Left kidney (tissue), 8 donors: ENCODE data around the gene DYNLT2B. TPM values are rescaled to one million over a fixed set of nuclear protein-coding genes. Genes with fewer than 3 reads are reported as not detected.
"Not testable (repeated sequence)": the region's sequence is repeated elsewhere in the genome, so short reads cannot be mapped to it uniquely, and the experiment has no call there.

Experiments
- DNase-seq: peaks from one replicate; pipeline ENCODE4 v3.0.0-alpha.2; 2013
- long read RNA-seq, 8 donors: transcript quantifications; one replicate each; lab custom pipeline, GENCODE V29; 2026
- polyA plus RNA-seq: library from polyadenylated mRNA; unstranded; fragments of 120-200 nt; gene quantifications from one replicate; pipeline ENCODE4 v1.2.1, GENCODE V29; 2013; ENCODE audit not compliant: insufficient read length

Gene DYNLT2B
- 42.9 TPM for polyA plus RNA-seq
- long read RNA-seq, donor 1, transcript TCTEX1D2-201 (5 exons, 673 nt) = major isoform, 17 of 40 reads
- long read RNA-seq, donor 1, transcript TCTEX1D2-204 (2 exons, 457 nt) = minor isoform, 10 of 40 reads
- long read RNA-seq, donor 1, transcript TCTEX1D2-202 (5 exons, 603 nt) = minor isoform, 13 of 40 reads
- long read RNA-seq, donor 1, partial matches to known transcripts = 0 of 40 reads
- long read RNA-seq, donor 1, other reads (novel, unspliced or antisense) = 0 of 40 reads
- long read RNA-seq, donor 2, transcript TCTEX1D2-201 (5 exons, 673 nt) = major isoform, 16 of 34 reads
- long read RNA-seq, donor 2, transcript TCTEX1D2-202 (5 exons, 603 nt) = minor isoform, 9 of 34 reads
- long read RNA-seq, donor 2, partial matches to known transcripts = 5 of 34 reads
- long read RNA-seq, donor 2, other reads (novel, unspliced or antisense) = 0 of 34 reads
- long read RNA-seq, donor 3, transcript TCTEX1D2-201 (5 exons, 673 nt) = major isoform, 14 of 25 reads
- long read RNA-seq, donor 3, transcript TCTEX1D2-202 (5 exons, 603 nt) = minor isoform, 7 of 25 reads
- long read RNA-seq, donor 3, partial matches to known transcripts = 0 of 25 reads
- long read RNA-seq, donor 3, other reads (novel, unspliced or antisense) = 0 of 25 reads
- long read RNA-seq, donor 4, transcript TCTEX1D2-201 (5 exons, 673 nt) = major isoform, 5 of 9 reads
- long read RNA-seq, donor 4, partial matches to known transcripts = 0 of 9 reads
- long read RNA-seq, donor 4, other reads (novel, unspliced or antisense) = 0 of 9 reads
- long read RNA-seq, donor 5, transcript TCTEX1D2-202 (5 exons, 603 nt) = minor isoform, 19 of 70 reads
- long read RNA-seq, donor 5, transcript TCTEX1D2-201 (5 exons, 673 nt) = major isoform, 32 of 70 reads
- long read RNA-seq, donor 5, transcript TCTEX1D2-204 (2 exons, 457 nt) = minor isoform, 6 of 70 reads
- long read RNA-seq, donor 5, partial matches to known transcripts = 0 of 70 reads
- long read RNA-seq, donor 5, other reads (novel, unspliced or antisense) = 13 of 70 reads
- long read RNA-seq, donor 6, transcript TCTEX1D2-204 (2 exons, 457 nt) = minor isoform, 6 of 49 reads
- long read RNA-seq, donor 6, transcript TCTEX1D2-202 (5 exons, 603 nt) = minor isoform, 12 of 49 reads
- long read RNA-seq, donor 6, transcript TCTEX1D2-201 (5 exons, 673 nt) = major isoform, 25 of 49 reads
- long read RNA-seq, donor 6, partial matches to known transcripts = 0 of 49 reads
- long read RNA-seq, donor 6, other reads (novel, unspliced or antisense) = 6 of 49 reads
- long read RNA-seq, donor 7, transcript TCTEX1D2-202 (5 exons, 603 nt) = minor isoform, 20 of 57 reads
- long read RNA-seq, donor 7, transcript TCTEX1D2-204 (2 exons, 457 nt) = minor isoform, 5 of 57 reads
- long read RNA-seq, donor 7, transcript TCTEX1D2-201 (5 exons, 673 nt) = major isoform, 26 of 57 reads
- long read RNA-seq, donor 7, partial matches to known transcripts = 6 of 57 reads
- long read RNA-seq, donor 7, other reads (novel, unspliced or antisense) = 0 of 57 reads
- long read RNA-seq, donor 8, transcript TCTEX1D2-201 (5 exons, 673 nt) = major isoform, 14 of 20 reads
- long read RNA-seq, donor 8, partial matches to known transcripts = 0 of 20 reads
- long read RNA-seq, donor 8, other reads (novel, unspliced or antisense) = 0 of 20 reads

DNA sequence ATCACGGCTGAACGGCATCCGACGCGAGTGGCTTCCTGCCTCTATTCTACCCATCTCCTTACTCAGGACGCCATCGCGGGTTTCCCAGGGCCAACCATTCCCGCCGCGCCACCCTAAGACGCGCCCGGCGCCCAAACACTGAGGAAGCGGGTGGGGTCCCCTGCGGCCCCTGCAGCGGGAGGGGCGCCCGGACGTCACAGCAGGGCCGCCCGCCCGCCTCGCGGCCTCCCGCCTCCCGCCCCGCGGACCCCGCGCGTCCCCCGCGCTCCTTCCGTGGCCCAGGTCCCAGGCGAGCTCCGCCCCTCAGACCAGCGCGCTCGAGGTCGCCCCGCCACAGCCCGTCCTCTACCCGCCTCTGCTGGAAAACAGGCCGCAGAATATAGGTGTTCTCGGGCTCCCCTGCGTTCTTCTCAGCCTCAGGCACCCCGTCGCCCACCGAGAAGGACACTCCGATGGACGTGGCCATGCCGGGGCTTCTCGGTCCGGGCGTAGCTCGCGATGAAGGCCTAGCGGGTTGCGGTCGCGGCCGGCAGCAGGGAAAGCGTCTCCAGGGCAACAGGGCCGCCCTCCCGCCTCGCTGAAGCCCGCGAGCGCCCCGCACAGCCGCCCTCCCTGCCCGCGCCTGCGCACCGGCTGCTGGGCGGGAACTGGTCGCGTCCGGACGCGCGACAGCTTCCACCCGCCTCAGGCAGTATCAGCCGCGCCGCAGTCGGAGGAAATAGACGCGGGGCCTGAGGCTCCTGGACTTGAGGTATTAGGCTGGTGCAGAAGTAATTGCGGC is at the start of gene DYNLT2B:
Gene DYNLT2B, minus strand, starts transcription at position 554 of the 781 bp plus-strand sequence. Its CDS starts 88 bp downstream, at position 466.
- peak; percentile 88 for DNase-seq

DNA sequence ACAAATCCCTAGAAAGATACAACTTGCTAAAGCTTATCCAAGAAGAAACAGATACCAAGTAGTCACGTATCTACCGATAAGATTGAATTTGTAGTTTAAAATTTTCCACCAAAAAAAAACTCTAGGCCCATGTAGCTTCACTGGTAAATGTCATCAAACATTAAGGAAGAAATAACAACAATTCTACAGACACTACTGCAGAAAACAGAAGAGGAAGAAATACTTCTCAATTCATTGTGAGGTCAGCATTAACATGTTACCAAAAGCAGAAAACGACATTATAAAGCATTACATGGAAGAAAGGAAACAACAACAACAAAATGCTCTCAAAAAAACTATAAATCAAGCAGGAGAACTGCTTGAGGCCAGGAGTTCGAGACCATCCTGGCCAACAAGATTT is 47.7 kb upstream of the DYNLT2B start:
- DNase-seq = no peak

DNA sequence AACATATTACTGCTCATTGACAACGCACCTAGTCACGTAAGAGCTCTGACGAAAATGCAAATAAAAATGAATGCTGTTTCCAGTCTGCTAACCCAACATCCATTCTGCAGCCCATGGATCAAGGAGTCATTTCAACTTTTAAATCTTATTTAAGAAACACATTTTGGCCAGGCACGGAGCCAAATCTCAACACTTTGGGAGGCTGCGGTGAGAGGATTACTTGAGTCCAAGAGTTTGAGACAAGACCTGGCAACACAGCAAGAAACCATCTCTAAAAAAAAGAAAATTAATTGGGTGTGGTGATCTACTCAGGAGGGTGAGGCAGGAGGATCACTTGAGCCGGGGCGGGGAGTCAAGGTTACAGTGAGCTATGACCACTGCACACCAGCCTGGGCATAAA is 42.5 kb upstream of the DYNLT2B start:
- DNase-seq = no peak

DNA sequence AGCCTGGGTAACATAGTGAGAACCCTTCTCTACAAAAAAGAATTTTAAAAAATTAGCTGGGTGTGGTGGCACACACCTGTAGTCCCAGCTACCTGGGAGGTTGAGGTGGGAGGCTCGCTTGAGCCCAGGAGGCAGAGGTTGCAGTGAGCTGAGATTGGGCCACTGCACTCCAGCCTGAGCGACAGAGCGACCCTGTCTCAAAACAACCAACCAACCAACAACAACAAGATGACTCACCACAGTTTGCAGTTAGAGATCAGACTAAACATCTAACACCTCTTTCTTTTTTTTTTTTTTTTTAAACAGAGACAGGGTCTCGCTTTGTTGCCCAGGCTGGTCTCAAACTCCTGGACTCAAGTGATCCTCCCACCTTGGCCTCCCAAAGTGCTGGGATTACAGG is 40.5 kb upstream of the DYNLT2B start:
- DNase-seq = not testable (repeated sequence)

DNA sequence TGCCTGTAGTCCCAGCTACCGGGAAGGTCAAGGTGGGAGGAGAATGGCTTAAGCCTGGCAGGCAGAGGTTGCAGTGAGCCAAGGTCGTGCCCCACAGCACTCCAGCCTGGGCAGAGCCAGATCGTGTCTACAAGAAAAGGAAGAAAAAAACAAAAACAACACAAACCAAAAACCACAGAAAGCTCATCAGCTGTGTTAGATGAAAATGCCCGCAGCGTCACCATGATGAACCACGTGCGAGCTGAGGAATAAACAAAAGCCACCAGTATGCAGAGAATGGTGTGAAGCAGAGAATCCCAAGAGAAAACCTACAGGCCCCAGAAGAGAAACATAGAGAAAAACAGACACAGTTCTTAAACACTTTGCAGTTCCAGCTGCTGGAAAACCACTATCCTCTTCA is 39.9 kb upstream of the DYNLT2B start:
- DNase-seq = no peak

DNA sequence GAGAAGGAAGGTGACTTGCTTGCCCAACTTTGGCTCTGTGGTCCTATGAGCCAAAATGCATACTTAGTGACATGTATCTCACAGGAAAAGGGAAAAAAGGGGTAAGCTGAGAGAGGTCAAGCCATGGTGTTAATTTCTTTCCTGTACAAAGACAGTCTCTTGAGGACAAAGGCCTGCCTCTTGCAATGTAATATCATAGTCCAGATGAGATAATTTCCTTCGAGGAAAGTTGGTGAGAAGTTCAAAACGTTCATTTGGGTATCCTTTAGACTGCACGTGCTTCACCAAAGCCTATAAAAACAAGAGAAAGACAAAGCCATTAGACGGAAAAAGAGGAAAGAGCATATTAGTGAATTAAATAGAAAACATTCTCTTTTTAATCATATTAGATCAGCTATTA is 38.5 kb upstream of the DYNLT2B start:
- no peak for DNase-seq

DNA sequence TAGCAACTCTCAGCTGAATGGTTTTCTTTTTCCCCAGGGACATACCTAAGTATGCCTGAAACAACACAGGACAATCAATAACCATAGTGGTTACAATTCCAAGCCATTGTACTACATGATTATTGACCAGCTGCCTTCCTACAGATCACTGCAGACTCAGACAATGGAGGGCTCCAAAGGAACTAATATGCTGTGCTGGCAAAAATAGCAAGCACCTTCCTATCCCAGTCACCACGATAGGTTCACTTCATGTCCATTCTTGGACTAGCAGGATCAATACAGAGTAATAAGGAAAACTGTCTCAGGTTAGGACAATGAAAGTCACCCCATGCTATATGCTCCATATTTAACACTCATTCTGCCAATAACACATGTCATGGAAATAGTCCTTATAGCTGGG is 37.6 kb upstream of the DYNLT2B start:
- no peak for DNase-seq

DNA sequence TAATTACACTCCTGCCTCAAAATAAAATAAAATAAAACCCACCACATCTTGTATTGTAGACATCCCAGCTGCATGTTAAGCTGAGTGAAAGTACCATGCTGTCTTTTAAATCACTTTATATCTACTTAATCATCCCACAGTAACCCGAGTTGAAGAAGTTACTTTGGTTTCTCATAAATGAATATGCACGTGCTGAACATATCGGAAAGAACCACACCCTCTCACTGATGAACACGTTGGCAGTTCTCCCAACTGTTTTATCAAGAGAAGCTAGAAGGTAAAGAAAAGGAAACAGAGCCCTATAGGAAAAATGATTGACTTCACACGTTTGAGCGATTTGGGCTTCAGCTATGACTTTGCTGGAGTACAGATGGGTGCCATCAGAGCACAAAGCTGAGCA is 36.1 kb upstream of the DYNLT2B start:
- no peak for DNase-seq

DNA sequence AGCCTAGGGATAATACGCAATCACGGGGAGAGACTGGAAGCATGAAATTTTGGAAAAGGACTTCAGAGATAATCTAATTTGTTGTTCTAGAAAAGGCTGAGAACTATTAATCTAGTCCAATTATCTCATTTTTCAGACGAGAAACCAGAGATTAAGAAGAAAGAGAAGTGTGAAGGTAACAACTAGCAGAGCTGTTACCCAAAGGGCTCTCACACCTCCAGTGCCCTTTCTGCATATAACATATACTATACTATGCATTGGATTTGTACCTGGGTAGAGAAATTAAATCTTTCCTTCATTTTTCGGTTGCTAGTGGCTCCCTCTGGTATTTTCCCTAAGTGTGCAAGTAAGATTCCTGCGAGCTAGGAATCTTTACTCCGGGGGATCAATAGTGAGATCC is 33.5 kb upstream of the DYNLT2B start:
- DNase-seq = no peak

DNA sequence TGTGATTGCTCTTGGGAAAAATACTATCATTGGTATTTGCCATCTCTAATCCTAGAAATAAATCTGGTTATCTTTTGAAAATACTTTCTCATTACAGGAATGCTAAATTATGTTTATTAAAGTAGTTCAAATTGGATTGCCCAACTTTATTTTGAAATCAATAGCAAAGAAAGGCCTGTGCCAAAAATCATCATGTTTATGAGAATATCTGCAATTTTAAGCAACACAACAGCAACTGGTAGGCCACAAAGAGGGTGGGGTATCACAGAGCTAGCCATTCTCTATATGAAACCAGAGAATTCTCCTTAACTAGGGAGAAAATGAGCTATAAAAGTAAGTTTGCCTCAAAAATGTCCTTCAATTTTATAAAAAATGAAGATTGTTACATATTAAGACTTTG is 32.0 kb upstream of the DYNLT2B start:
- no peak for DNase-seq

DNA sequence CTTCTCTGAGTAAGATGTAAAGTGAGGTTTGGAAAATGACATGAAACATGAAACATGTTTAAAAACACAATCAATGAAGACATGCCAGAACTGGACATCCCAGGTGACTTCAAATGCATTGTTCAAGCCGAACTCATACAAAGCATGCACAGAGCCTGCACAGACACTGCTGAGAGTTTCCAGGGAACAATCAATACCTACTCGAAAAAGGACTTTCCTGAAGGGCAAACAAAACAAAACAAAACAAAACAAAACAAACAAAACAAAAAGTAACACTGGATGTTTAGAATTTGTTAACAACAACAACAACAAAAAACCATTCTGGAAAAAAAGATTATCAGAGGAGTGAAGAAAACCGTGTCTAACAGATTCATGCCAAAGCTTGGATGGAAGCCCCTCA is 30.7 kb upstream of the DYNLT2B start:
- no peak for DNase-seq

DNA sequence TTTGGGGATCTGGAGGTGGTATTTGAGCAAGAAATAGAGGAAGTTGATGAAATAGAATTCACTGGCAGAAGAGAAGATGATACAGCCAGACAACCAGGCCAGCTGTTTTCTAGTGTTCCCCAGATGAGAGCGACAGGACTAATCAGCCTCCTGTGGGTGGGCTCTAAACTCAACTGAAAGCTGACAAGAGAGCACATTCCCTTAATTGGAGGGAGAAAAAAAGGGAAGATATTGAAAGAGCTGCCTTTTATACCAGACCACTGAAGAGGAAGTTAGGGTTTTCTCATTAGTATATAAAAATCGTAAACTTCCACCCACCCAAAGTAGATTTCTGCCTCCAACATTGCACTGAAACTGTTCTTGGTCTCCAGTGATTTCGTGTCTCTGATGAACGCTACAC is 26.6 kb upstream of the DYNLT2B start:
- DNase-seq = no peak

DNA sequence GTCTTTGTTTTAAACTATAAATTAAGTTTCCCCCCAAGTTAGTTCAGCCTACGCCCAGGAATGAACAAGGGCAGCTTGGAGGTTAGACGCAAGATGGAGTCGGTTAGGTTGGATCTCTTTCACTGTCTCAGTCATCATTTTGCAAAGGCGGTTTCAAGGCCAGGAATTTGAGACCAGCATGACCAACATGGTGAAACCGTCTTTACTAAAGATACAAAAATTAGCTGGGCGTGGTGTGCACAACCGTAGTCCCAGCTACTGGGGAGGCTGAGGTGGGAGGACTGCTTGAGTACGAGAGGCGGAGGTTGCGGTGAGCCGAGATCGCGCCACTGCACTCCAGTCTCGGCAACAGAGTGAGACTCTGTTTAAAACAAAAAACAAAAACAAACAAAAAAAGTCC is 25.9 kb upstream of the DYNLT2B start:
- not testable (repeated sequence) for DNase-seq

DNA sequence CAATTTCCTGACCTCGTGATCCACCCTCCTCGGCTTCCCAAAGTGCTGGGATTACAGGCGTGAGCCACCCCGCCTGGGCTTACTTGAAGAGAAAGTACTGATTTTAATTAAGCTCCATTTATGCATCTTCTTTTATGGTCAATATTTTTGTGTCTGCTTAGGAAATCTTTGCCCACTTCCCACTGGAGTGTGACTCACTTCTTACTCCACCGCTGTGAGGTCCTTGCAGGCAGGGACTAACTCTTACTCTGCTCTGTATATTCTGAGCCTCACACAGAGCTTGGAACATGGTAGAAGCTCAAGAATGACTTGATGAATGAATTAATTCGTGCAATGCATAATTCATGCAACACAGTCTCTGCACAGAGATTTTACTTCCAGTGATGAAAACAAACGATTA is 23.1 kb upstream of the DYNLT2B start:
- DNase-seq = no peak

DNA sequence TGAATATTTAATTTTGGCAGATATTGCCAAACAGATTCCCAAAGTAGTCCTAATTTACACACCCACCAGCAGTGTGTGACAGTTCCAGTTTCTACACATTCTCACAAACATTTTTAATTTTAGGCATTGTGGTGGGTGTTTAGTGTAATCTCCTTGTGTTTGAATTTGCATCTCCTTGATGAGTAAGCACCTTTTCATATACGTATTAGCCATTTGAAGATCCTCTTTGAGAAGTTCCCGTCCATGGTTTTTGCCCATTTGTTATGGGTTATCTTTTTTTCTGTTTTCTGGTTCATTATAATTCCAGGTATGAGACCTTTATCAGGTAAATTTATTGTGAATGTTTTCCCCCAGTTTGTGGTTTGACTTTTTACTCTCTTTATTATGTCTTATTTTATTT is 22.4 kb upstream of the DYNLT2B start:
- DNase-seq = no peak

DNA sequence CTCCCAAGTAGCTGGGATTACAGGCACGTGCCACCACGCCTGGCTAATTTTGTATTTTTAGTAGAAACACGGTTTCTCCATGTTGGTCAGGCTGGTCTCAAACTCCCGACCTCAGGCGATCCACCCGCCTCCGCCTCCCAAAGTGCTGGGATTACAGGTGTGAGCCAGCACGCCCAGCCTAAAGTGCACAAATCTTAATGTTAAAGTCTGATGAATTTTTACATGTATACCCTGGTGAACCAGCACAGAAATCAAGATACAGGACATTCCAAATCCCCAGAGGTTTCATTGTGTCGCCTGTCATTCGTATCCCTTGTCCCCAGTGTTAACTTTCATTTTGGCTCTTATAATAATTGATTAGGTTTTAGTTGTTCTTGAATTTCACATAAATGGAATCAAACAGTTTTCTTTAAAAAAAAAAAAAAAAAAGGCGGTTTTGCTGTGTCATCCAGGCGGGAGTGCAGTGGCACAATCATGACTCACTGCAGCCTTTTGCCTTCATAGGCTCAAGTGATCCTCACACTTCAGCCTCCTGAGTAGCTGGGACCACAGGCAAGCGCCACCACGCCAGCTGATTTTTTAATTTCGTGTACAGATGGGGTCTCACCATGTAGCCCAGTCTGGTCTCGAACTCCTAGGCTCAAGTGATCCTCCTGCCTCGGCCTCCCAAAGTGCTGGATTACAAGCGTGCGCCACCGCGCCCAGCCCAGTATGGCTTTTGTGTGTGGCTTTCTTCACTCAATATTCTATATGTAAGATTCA is 21.6 kb upstream of the DYNLT2B start:
- DNase-seq = no peak

DNA sequence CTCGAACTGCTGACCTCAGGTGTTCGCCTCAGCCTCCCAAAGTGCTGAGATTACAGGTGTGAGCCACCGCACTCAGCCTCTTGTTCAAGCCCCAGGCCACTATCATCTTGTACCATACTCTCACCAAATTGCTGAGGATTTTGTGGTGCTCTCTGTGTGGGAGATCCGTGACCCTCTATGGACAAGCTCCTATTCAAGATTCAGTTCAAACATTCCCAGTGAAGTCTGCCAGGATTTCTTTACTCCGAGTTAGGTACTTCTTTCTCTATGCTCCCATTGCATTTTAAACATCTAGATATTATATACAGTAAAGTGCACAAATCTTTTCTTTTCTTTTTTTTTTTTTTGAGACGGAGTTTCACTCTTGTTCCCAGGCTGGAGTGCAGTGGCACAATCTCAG is 21.0 kb upstream of the DYNLT2B start:
- DNase-seq = no peak

DNA sequence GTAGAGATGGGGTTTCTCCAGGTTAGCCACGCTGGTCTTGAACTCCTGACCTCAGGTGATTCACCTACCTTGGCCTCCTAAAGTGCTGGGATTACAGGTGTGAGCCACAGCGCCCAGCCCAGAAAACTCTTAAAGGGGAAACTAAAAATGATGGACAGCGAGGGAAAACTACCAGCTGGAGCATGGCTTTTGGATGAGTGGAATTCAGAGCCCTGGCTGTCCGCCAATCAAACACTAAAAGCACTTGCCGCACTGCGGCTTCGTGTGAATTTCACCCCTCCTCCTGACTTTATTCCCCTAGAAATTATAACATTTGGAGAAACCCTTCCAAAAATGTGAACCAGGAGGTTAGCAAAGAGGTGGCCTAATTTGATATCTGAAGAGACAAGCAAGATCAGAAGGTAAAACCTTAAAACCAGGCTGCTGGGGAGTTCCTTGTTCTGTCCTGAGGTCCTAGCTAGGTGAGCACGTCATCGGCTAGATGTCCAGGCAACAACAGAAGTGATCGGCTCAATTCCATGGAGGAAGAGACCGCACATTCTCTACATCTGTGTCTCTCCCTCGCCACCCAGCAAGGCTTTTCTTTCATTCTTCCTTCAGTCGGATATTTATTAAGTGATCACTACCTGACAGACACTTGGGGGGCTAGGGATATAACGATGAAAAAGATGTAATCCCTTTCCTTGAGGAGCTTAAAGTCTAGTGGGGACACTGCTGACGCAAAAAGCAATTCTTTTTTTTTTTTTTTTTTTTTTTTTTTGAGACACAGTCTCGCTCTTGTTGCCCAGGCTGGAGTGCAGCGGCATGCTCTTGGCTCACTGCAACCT is 18.5 kb upstream of the DYNLT2B start:
- DNase-seq = no peak

DNA sequence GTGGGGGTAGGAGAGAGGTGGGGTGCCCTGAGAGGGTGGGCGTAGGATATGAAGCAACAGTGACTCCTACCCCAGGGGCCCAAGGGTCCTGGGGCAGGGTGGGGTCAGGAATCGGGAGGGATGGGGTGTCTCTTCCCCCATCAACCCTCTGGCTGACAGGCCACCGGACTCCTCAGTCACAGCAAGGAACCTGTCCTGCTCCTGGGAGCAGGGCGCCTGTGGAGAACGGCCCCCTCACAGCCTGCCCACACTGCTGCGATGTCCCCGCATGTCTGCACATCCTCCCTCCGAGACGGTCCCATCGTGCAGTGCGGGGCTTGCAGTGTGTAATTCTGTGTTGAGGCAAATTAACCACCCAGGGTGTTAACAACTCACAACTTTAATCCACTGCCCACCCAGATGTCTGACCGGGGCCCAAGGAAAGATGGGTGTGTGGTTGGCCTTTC is 17.5 kb upstream of the DYNLT2B start:
- DNase-seq = no peak
